Midbrain (tissue), 1 donor: ENCODE data around the gene NIFK.
"Not testable (repeated sequence)": the region's sequence is repeated elsewhere in the genome, so short reads cannot be mapped to it uniquely, and the experiment has no call there.

Experiments
- DNase-seq: peaks from one replicate; lab custom pipeline; 2025; lab: John Stamatoyannopoulos, UW

Gene NIFK

DNA sequence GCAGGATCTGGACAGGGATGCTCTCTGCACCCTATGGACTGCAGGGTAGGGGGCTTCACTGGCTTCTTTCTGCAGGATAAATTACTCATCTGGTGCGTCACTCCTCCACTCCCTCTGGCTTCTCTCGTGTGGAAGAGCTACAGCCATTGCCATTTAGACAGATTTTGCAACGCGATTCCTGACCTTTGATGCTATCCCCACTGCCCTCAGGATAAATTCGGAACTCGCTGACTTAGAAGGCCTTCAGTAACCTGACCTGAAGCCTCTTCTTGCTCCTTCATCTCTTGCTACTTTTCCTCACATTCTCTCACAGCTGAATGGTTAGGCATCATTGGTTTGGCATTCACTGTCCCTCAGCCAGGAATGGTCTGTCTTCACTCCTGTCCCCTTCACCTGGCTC, 5.3 kb downstream of the NIFK start:
- no peak for DNase-seq

DNA sequence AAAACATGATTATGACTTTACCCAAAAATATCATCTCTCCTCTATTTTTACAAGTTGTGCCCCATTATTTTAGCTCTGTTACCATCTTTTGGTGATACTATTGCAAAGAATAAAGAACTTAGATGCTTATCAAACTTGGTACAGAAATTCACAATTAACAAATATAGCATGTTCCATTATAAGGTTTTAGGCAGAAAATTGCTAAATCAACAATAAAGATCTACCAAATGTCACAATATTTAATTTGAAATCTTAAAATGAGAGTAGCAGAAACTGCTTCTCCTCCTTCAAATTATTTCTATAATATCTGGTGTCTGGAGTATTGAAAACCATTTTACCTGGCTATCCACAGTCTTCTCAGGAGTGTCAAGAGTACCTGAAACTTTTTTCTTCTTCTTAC, 8.7 kb downstream of the NIFK start:
- no peak for DNase-seq

DNA sequence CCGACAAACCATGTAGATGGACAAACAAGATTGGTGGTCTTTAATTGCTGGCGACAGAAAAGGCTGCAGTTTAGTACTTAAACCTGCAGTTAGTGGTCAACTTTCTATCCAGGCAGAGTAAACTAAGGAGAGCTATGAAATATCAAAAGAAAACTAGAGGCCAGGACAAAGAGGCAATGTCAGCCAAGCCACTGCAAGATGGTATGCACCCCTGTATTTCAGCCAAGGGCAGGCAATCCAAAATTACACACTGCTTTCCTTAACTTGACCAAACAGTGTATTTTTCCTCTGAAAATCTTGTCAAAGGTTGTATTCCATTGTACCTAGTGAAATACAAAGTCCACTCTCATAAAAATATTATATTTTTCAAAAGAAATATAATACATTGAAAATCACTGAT, 9.3 kb downstream of the NIFK start:
- DNase-seq, result no peak

DNA sequence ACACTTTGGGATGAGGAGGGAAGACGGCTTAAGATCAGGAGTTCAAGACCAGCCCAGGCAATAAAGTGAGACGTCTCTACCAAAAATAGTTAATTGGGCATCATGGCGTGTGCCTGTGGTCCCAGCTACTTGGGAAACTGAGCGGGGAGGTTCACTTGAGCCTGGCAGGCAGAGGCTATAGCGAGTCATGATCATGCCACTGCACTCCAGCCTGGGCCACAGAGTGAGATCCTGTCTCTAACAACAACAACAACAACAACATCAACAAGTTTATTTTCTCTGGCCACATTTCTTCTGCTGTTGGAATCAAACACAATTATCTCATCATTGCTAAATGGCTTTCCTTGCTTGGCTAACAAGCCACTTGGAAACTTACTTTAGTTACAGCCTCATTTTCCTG, 13.4 kb downstream of the NIFK start:
- DNase-seq, result no peak

DNA sequence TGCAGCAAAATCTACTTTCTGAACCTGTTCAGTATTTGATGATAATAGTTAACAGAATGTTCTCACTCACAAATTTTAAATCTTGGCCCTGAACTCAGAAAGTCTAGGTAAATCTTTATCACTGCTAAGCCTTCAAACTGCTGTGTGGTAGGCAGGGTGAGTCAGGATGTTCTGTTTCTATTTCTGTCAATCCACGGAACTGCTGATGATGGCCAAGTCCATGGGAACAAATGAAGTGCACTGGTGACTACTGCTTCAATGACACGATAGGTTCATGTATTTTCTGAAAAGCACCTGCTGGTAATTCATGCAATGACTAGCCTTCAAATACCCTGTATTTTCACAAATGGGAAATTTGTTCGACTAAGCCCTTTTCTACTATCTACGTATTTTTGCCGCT, 14.2 kb downstream of the NIFK start:
- no peak for DNase-seq

DNA sequence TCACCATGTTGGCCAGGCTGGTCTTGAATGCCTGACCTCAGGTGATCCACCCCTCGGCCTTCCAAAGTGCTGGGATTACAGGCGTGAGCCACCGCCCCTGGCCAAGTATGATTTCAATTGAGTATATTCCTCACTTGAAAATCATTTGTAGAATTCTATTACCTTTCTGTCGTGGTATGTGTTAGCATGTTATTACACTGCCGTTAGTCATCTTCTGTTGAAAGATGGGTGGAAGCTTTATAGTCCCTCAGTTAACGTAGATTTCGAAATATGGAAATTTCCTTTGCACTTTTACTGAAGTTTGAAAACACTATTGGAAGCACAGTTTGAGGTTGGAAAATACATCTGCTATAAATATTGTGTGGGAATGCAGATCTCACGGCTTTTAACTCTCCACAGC, 14.7 kb downstream of the NIFK start:
- DNase-seq, result no peak

DNA sequence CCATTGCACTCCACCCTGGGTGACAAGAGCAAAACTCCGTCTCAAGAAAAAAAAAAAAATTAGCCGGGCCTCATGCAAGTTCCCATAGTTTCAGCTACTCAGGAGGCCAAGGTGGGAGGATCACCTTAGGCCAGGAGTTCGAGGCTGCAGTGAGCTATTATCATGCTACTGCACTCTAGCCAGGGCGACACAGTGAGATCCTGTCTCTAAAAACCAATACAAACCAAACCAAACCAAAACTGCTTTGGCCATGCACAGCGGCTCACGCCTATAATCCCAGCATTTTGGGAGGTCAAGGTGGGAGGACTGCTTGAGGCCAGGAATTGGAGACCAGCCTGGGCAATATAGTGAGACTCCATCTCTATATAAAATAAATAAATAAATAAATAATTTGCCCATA, 19.1 kb downstream of the NIFK start:
- no peak for DNase-seq

DNA sequence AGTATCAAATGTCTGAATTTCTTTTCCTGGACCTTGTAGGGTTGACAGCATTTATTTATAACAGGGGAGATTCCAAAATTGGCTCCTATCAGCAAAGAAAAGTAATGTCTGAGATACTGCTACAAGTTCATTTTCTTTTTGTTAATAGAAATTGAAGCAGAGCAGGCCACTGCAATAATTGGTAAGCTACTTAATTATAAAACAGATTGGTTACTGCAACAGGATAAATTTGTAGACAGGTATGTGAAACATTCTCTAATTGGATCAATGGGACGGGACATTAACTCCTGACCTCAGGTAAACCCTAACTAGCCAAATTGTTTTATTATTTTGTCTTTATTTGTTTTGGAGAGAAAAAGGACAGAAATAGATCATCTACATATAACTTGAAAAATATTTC, 20.5 kb downstream of the NIFK start:
- no peak for DNase-seq

DNA sequence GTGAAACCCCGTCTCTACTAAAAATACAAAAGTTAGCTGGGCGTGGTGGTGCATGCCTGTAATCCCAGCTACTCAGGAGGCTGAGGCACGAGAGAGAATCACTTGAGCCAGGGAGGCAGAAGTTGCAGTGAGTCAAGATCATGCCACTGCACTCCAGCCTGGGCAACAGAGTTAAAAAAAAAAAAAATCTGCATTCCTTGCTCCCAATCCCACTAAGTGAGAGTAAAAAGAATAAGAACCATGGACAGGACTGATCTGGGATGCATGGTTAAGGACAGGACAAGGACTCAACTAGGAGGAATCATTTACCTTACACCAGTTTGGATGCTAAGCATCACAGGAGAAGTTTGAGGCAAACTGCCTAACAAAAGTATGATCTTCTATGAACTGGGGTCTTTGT, 25.2 kb downstream of the NIFK start:
- DNase-seq, result not testable (repeated sequence)

DNA sequence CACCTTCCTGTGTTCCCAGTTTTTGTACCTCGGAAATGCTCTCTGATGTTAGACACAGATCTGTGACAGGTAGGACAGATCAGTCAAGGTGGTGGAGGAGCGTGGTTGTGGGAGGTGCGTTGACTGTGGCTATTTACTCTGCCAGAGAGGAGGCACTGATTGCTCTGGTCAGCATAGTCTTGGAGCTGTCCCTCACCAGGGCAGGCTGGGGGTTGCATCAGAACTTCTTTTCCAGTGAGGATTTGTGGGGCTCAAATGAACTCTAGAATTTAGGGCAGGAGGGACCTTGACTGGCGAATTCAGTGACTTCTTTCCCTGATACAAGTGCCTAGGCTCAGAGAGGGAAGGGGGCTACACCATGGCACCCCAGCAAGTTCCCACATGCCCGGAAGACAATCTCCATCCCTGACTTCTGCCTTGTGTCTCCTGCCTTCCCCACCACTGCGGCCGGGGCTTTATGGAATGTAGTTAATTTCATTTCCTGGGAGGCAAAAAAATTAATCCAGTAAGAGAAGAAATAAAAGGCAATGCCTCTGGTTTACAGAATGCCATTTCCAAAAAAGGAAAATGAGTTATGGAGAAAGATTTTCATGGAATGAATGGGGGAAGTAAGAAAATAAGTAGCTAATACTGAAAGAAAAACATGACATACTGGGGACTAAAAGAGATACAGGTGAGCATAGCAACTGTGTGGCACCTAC, 26.1 kb downstream of the NIFK start:
- DNase-seq, result no peak

DNA sequence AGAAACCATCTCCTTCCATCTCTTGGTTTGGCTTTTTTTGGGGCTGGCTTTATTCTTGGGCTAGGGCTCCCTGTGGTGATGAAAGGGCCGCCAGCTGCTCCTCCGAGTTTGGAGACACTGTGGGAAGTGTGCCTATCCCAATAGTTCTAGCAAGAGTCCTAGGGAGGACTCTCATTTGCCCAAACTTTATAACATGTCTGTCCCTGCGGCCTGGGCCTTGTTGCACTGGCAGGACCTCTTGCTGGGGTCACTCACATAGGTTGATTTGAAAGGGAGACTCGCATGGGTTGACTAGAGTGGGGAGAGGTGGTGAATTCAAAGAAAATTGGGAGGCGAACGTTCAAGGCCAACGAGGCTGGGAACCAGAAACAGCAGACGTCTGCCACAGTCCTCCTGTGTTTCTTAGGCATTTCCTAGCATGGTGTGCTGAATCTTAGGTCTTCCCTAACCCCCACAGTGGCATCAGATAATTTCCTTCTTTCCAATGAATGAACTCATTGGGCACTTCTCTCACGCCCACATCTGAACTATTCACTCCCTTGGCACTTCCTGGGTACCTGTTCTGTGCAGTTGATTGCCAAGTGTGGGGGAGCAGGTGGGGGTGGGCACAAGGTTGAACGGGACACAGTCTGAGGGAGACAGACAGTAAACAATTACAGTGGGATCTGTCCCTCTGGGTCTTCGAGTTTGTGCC, 26.8 kb downstream of the NIFK start:
- DNase-seq, result no peak

DNA sequence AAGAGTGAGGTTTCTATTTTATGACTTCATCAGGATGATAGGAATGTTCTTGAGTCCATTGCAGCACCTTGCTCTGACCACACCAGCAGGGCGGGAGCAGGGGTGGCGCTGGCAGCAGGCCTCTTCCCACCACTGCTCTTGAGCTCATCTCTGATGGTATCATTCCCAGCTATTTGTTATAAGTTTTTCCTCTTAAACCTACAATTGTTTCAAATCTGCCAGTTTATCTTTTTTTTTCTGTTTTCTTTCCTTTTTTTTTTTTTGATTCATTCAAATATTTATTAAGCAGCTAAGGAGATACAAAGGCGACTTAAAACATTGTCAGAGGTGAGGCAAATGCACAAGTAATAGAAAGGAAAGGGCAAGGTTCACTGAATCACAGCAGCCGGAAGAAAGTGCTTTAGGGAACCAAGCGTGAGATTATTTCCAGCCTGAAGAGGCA, 28.7 kb downstream of the NIFK start:
- DNase-seq, result no peak

DNA sequence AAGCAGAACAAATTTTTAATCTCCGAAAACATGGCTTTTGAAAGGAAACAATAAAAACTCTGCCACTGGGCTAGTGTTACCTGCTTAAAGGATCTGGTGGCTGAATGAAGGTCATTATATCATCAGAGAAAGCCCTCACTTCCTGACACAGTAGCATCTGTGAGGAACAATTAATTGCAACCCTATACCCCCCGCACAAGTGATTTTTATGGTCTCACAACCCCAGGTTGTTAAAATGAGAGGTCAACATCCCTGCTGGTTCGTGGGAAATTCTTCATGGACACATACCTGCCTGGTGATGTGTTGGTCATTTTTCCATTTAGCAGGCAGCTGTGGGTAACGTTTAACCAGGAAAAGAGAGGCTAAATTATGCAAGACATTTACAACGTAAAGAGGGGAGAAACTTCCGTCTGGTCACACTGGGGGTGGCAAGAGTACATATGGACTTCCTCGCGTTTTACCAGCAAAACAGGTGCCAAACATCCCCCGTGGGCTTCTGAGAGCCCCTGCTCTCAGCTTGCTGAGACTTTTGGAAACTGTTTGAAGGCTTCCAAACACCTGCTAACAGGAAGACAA, 29.2 kb downstream of the NIFK start:
- no peak for DNase-seq

DNA sequence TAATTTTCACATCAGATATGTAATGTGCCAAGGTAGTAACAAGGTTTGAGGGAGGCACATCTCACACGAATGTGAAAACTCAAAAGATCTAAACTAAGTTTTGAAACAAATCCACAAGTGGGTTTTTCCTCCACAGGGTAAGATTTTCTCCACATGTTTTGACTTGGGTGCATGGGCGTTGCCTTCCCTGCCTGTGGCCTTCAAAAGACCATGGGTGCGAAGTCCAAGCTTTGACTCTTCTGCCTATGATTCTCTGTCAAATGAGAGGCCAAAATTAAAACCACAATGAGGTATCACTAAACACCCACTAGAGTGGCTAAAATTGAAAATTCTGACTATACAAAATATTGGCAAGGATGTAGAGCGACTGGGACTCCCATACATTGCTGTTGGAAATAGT, 30.7 kb downstream of the NIFK start:
- no peak for DNase-seq

DNA sequence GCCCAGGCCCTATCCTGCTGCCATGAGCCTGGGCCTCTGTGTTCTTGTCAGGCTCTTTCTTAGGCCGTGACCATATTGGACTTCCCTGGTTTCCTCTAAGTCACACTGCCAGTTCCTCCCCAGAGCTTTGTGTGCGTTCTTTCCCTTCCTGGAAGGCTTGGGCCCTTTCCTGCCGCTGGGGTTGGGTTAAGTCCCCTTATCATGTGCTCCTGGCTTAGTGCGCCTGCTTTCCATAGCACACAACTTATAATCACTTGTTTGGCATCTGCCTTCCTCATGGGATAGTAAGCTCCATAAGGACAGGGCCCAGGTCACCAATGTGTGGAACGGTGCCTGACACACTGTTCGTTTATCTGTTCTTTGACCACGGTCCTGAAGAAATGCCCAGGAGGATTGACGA, 31.3 kb downstream of the NIFK start:
- no peak for DNase-seq

DNA sequence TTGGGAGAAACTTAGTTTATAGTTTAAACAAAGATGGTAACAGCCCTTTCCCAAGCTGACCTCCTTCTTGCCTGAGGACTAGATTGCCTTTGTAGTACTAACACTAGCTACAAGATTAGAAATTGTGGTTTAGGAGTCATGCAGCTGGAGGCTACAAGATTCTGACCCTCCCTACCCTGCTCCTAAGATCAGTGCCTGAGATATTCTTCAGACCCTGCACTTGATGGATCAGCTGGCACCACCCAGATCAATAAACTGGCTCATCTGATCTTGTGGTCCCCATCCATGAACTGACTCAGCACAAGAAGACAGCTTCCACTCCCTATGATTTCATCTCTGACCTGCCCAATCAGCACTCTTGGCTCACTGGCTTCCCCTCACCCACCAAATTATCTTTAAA, 34.9 kb downstream of the NIFK start:
- not testable (repeated sequence) for DNase-seq

DNA sequence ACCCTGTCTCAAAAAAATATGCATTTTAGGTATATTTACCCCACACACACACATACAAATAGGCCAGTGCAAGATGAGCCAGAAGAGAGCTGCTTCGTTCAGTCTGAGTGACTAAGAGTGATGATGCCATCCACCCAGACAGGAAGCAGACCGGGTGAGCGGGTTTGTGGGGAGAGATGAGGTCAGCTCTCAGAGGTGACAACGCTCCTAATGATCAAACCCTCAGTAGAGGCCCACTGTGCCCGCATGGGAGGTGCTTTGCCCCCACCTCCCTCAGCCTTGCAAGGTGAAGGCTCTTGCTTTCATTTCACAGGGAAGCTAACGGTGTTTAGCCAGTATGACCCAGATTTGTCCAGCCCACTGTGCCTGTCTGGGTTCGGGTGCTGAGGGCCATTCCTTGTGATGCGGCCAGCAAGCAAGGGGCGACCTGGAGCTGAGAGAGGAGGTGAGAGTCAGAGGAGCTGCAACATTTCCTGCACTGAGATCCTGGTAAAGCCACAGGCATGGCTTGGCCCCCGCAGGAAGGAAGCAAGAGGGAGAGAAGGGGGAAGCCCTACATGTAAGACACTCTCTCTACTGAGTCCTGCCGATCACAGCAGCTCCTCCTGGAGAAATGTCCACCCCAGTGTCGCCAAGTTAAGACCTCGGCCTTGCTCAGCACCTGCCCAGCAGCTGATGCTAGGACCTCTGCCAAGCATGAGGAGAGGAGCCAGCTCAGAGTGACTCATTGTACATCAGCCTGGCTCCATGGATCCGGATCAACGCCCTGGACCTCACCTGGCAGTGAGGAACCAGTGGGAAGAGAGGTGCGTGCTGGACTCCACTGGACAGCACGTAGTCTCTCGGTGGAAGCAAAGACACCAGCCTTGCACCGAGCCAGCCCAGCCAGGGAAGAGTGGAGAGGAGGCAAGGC, 37.0 kb downstream of the NIFK start:
- no peak for DNase-seq

DNA sequence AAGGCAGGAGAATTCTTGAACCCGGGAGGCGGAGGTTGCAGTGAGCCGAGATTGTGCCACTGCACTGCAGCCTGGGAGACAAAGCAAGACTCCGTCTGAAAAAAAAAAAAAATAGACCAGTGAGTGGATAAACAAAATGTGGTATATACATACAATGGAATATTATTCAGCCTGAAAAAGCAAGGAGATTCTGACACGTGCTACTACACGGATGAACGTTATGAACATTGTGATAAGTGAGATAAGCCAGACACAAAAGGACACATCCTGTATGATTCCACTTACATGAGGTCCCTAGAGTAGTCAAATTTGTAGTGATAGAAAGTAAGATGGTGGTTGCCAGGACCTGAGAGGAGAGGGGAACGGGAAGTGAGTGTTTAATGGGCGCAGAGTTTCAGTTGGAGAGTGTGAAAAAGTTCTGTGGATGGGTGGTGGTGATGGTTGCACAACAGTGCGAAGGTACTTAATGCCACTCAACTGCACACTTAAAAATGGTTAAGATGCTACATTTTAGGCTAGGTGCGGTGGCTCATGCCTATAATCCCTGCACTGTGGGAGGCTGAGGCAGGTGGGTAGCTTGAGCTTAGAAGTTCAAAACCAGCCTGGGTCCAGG, 38.3 kb downstream of the NIFK start:
- DNase-seq, result no peak

DNA sequence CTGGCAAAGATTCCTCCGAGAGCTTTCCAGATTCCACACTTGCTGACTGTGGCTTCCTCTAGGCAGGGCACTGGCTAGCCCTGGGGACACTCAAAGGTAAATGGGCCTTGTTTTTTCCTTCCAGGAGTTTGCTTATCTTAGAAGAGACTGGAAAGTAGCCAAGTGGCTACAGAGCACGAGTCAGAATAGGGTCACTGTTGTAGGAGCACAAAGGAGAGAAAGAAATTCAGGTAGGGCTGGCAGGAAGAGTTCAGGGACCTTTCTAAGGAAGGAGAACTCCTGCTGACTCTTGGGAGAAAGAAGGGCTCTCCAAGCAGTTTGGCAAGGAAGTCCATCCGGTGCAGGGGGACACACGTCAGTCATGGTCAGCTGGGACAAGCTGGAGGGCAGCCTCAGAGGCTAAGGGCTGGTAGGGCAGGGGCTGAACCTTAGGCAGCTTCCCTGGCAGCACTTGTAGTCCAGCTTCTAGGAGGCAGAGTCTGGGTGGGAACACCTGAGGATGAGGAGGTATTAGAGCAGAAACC, 39.5 kb downstream of the NIFK start:
- DNase-seq, result no peak

DNA sequence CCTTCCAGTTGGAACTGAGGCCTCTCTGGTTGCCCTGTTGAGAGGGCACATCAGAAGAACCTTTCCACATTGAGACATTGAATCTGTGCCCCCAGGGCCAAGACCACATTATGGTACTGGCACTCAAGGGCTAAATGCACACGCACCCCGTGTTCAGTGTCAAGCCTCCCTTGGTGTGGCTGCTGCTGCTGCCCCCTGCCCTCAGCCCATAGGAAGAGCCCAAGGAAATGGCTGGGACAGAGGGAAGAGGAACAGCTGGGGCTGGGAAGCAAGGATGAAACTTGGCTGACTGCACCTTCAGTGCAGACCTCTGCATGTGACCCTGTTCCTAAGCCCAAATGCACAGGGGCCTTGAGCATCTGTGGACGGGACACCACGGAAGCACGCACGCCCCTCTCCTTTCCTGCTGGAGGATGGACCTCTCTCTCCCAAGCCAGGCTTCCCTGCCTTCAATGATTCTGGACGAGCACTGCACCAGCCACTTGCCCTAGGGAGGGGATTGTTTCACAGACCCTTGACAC, 40.2 kb downstream of the NIFK start:
- DNase-seq, result no peak

DNA sequence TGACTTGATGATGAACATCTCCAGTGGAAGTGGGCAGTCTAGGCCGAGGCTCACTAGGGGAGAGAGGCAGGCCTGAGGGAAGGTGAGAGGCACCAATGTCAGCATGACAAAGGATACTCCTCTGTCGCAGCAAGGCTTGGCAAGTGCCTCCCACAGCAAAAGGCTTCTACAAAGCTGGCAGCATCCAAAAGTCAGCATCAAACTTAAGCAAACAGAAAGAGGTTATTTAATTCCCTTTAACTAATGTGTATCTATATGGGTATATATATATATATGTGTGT, 41.6 kb downstream of the NIFK start:
- no peak for DNase-seq
